Mesenchymal stem cell (in vitro differentiated cells and primary cell): ENCODE measurements around the gene RAP1B.
A peak's percentile ranks its signal among the peaks of the same experiment; 100 is the strongest.

Experiments used
- DNase-seq: peaks from one replicate; pipeline ENCODE4 v3.0.0-alpha.2; 2013
- H2AFZ ChIP-seq: one replicate; pipeline ENCODE4 v1.6.1; 2013; ENCODE audit warnings: low read depth, mild to moderate bottlenecking, control low read depth, inconsistent platforms, low read length, moderate library complexity
- H2AK5ac ChIP-seq: 2 replicates; pipeline ENCODE4 v1.6.1; 2013; ENCODE audit warnings: low read length, moderate library complexity, mild to moderate bottlenecking, inconsistent platforms; ENCODE audit not compliant: severe bottlenecking
- H2BK120ac ChIP-seq: one replicate; pipeline ENCODE4 v1.6.1; 2013; ENCODE audit warnings: low read depth, mild to moderate bottlenecking, inconsistent platforms, low read length, moderate library complexity
- H2BK12ac ChIP-seq, 2 experiments: one replicate each; pipeline ENCODE4 v1.6.1; 2013; ENCODE audit warnings: inconsistent platforms in 2 of 2, low read length in 2 of 2, mild to moderate bottlenecking in 2 of 2, moderate library complexity in 2 of 2, control low read depth in 1 of 2
- H2BK15ac ChIP-seq: one replicate; pipeline ENCODE4 v1.6.1; 2013; ENCODE audit warnings: mild to moderate bottlenecking, low read depth, inconsistent platforms; ENCODE audit not compliant: poor library complexity, severe bottlenecking
- H2BK5ac ChIP-seq: 2 replicates; pipeline ENCODE4 v1.6.1; 2013; ENCODE audit warnings: low read depth, mild to moderate bottlenecking, low read length, control low read depth, inconsistent platforms; ENCODE audit not compliant: poor library complexity, severe bottlenecking
- H3K14ac ChIP-seq, 2 experiments: one replicate each; pipeline ENCODE4 v1.6.1; 2013; ENCODE audit warnings: inconsistent platforms in 2 of 2, low read length in 2 of 2, control low read depth in 1 of 2, mild to moderate bottlenecking in 1 of 2, moderate library complexity in 1 of 2
- H3K18ac ChIP-seq, 2 experiments: one replicate each; pipeline ENCODE4 v1.6.1; 2013; ENCODE audit warnings: inconsistent platforms in 2 of 2, low read length in 2 of 2, control low read depth in 1 of 2, low read depth in 1 of 2, mild to moderate bottlenecking in 1 of 2
- H3K23ac ChIP-seq, 2 experiments: one replicate each; pipeline ENCODE4 v1.6.1; 2013; ENCODE audit warnings: inconsistent platforms in 2 of 2, low read length in 2 of 2, mild to moderate bottlenecking in 2 of 2, moderate library complexity in 2 of 2, control low read depth in 1 of 2
- H3K27ac ChIP-seq: 2 replicates; pipeline ENCODE4 v1.5.1; 2013; ENCODE audit warnings: mild to moderate bottlenecking, moderate library complexity, low read length, control low read depth, inconsistent platforms; ENCODE audit not compliant: poor library complexity, severe bottlenecking
- H3K27me3 ChIP-seq, 2 experiments: 2 replicates each; pipeline versions ENCODE4 v1.6.1 to v1.7.0; 2013; ENCODE audit warnings: low read length in 2 of 2, mild to moderate bottlenecking in 2 of 2, moderate library complexity in 2 of 2, control low read depth in 1 of 2, inconsistent platforms in 1 of 2; ENCODE audit not compliant: control insufficient read depth in 1 of 2, insufficient read depth in 1 of 2
- H3K36me3 ChIP-seq, 2 experiments: 2 replicates each; pipeline versions ENCODE4 v1.6.1 to v1.7.0; 2013; ENCODE audit warnings: low read length in 2 of 2, control low read depth in 1 of 2, inconsistent platforms in 1 of 2, low read depth in 1 of 2, mild to moderate bottlenecking in 1 of 2; ENCODE audit not compliant: insufficient read depth in 2 of 2, control insufficient read depth in 1 of 2
- H3K4ac ChIP-seq, 2 experiments: one replicate each; pipeline ENCODE4 v1.6.1; 2013; ENCODE audit warnings: inconsistent platforms in 2 of 2, low read length in 2 of 2, mild to moderate bottlenecking in 2 of 2, moderate library complexity in 2 of 2, control low read depth in 1 of 2, low read depth in 1 of 2
- H3K4me1 ChIP-seq: 2 replicates; pipeline ENCODE4 v1.6.1; 2013; ENCODE audit warnings: low read depth, low read length, control low read depth; ENCODE audit not compliant: control insufficient read depth, insufficient read depth
- H3K4me2 ChIP-seq: 2 replicates; pipeline ENCODE4 v1.6.1; 2013; ENCODE audit warnings: low read length, mild to moderate bottlenecking, inconsistent platforms; ENCODE audit not compliant: poor library complexity, severe bottlenecking
- H3K4me3 ChIP-seq, 2 experiments: 2 replicates each; pipeline versions ENCODE4 v1.5.1 to v1.7.0; 2013; ENCODE audit warnings: low read length in 2 of 2, mild to moderate bottlenecking in 2 of 2, control low read depth in 1 of 2, low read depth in 1 of 2; ENCODE audit not compliant: insufficient read depth in 1 of 2
- H3K79me1 ChIP-seq: replicated peaks from 2 replicates; pipeline ENCODE4 v1.6.1; 2013; ENCODE audit warnings: mild to moderate bottlenecking, control low read depth, low read length, inconsistent platforms; ENCODE audit not compliant: poor library complexity, severe bottlenecking
- H3K9ac ChIP-seq: 2 replicates; pipeline ENCODE4 v1.7.0; 2013; ENCODE audit warnings: mild to moderate bottlenecking, low read length, moderate library complexity
- H3K9me3 ChIP-seq: 2 replicates; pipeline ENCODE4 v1.7.0; 2013; ENCODE audit warnings: mild to moderate bottlenecking, low read length; ENCODE audit not compliant: control insufficient read depth
- H4K8ac ChIP-seq: one replicate; pipeline ENCODE4 v1.6.1; 2013; ENCODE audit warnings: inconsistent platforms, mild to moderate bottlenecking, low read length, moderate library complexity
- H4K91ac ChIP-seq: one replicate; pipeline ENCODE4 v1.6.1; 2013; ENCODE audit warnings: mild to moderate bottlenecking, low read length, inconsistent platforms
- WGBS: methylation state at CpG from one replicate; pipeline ENCODE4 v1.1.7; 2013; ENCODE audit warnings: mixed read lengths; 5-methylcytosine and 5-hydroxymethylcytosine counted together

Gene RAP1B

DNA sequence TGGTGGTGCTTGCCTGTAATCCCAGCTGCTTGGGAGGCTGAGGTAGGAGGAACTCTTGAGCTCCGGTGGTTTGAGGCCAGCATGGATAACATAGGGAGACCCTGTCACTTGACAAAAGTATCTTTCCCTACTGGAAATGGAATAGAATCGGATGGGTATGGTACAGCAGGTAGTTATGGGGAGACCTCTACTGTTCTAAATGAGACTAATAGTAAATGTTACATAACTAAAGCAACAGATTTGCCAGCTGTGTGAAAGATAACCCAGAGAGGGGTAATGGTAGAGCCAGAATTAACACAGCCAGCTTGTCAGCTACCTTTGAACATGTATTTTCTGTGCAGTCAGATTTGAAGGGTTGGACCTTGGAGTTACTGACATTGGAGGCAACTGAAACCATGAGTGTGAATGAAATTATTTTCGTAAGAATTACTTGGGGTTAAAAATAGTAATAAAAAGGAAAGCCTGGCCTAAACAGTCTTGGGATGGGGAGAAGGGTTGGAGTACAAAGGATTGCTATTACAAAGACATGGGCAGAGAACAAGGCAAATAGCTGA, 54.4 kb downstream of the RAP1B start:
- Histone ChIP-seq H3K36me3 (peaks cover 3 to 55% of the 10 kb centered on the region in 2 experiments), H3K4ac (no peak overlapping the region), H4K91ac (no peak overlapping the region), H3K14ac (no peak overlapping the region), H3K4me1 (no peaks in the 10 kb centered on the region), H2BK15ac (no peak overlapping the region), H3K27ac (no peak overlapping the region), H3K4me3 (no peak overlapping the region), H2AFZ (no peak overlapping the region), H2BK12ac (no peak overlapping the region), H2BK5ac (no peak overlapping the region), H3K79me1 (peaks cover 4% of the 10 kb centered on the region), H3K9me3 (no peaks in the 10 kb centered on the region), H3K4me2 (no peak overlapping the region), H3K27me3 (no peaks in the 10 kb centered on the region), H4K8ac (no peak overlapping the region), H2AK5ac (no peak overlapping the region), H3K9ac (no peak overlapping the region), H2BK120ac (no peak overlapping the region), H3K23ac (no peak overlapping the region), H3K18ac (no peak overlapping the region)
- no peak for DNase-seq
- WGBS = 91% methylated on average over 2 of the region's 3 CpGs

- Histone ChIP-seq H3K27ac (no peak overlapping the region), H3K23ac (no peak overlapping the region), H3K79me1 (peaks cover 1% of the 10 kb centered on the region), H3K4me1 (no peaks in the 10 kb centered on the region), H2BK12ac (no peak overlapping the region), H3K14ac (no peak overlapping the region), H4K8ac (no peak overlapping the region), H3K9me3 (no peaks in the 10 kb centered on the region), H4K91ac (no peak overlapping the region), H2AK5ac (no peak overlapping the region), H2AFZ (no peak overlapping the region), H2BK5ac (no peak overlapping the region), H3K4ac (no peak overlapping the region), H2BK15ac (no peak overlapping the region), H2BK120ac (no peak overlapping the region), H3K18ac (no peak overlapping the region), H3K27me3 (no peaks in the 10 kb centered on the region), H3K4me3 (no peak overlapping the region), H3K36me3 (peaks cover 3 to 36% of the 10 kb centered on the region in 2 experiments), H3K4me2 (no peak overlapping the region), H3K9ac (no peak overlapping the region)
- 100% methylated on average over 1 of the region's 1 CpG for WGBS
- DNase-seq = no peak
These were observed 56.6 kb downstream of the RAP1B start for GRCh38 chr12:68667291-68667690.

GRCh38 chr12:68667896-68668295, 57.2 kb downstream of the RAP1B start:
- Histone ChIP-seq H3K9me3 (no peaks in the 10 kb centered on the region), H4K8ac (no peak overlapping the region)

GRCh38 chr12:68671179-68671578, 60.5 kb downstream of the RAP1B start:
- 99% methylated on average over 4 of the region's 4 CpGs for WGBS

More at GRCh38 chr12:68667896-68668295, 57.2 kb downstream of the RAP1B start:
- H3K4me2 ChIP-seq = no peak overlapping the region
- no peak overlapping the region for H2BK12ac ChIP-seq
- H2BK5ac ChIP-seq = no peak overlapping the region
- H3K9ac ChIP-seq = no peak overlapping the region
- H2BK120ac ChIP-seq = no peak overlapping the region
- H3K18ac ChIP-seq = no peak overlapping the region
- H3K14ac ChIP-seq = no peak overlapping the region
- no peak overlapping the region for H3K23ac ChIP-seq
- H3K4ac ChIP-seq = no peak overlapping the region
- peaks cover 1% of the 10 kb centered on the region for H3K79me1 ChIP-seq
- peak overlapping the region; percentile 34 for H3K27ac ChIP-seq
- no peak overlapping the region for H4K91ac ChIP-seq
- no peak overlapping the region for H3K4me3 ChIP-seq
- H2AK5ac ChIP-seq = no peak overlapping the region
- no peak for DNase-seq
- no peak overlapping the region for H2AFZ ChIP-seq
- no peak overlapping the region for H2BK15ac ChIP-seq
- no peaks in the 10 kb centered on the region for H3K4me1 ChIP-seq
- 44% methylated on average over 1 of the region's 1 CpG for WGBS
- H3K27me3 ChIP-seq = no peaks in the 10 kb centered on the region
- H3K36me3 ChIP-seq = peaks cover 3 to 30% of the 10 kb centered on the region in 2 experiments

More at GRCh38 chr12:68671179-68671578, 60.5 kb downstream of the RAP1B start:
- no peak overlapping the region for H3K9ac ChIP-seq
- H2BK5ac ChIP-seq = no peak overlapping the region
- H2AK5ac ChIP-seq = no peak overlapping the region
- H3K27ac ChIP-seq = no peak overlapping the region
- H3K27me3 ChIP-seq = no peaks in the 10 kb centered on the region
- no peak overlapping the region for H2BK15ac ChIP-seq
- no peak overlapping the region for H3K18ac ChIP-seq
- H3K9me3 ChIP-seq = no peaks in the 10 kb centered on the region
- no peak overlapping the region for H3K14ac ChIP-seq
- no peak overlapping the region for H4K91ac ChIP-seq
- H4K8ac ChIP-seq = no peak overlapping the region
- H3K23ac ChIP-seq = no peak overlapping the region
- no peaks in the 10 kb centered on the region for H3K79me1 ChIP-seq
- no peak overlapping the region for H2AFZ ChIP-seq
- no peak for DNase-seq
- H3K4me2 ChIP-seq = no peak overlapping the region
- no peak overlapping the region for H2BK12ac ChIP-seq
- H3K36me3 ChIP-seq = peaks cover 0 to 9% of the 10 kb centered on the region in 2 experiments
- H3K4ac ChIP-seq = no peak overlapping the region
- no peak overlapping the region for H2BK120ac ChIP-seq
- H3K4me3 ChIP-seq = no peak overlapping the region
- peaks cover under 1% of the 10 kb centered on the region for H3K4me1 ChIP-seq
